ENCODE data around the gene FXR1.

FXR1 gene

GRCh38 chr3:180926526-180926925, 14.1 kb downstream of the FXR1 start:
- H3K27me3 ChIP-seq (ENCODE audit: insufficient read depth, low read depth, severe bottlenecking): no peaks in the 10 kb centered on the region
- DNase-seq: no peak
- no peak overlapping the region for H3K27ac ChIP-seq
- H3K36me3 ChIP-seq: peaks cover 22% of the 10 kb centered on the region
- H3K4me3 ChIP-seq (ENCODE audit: low read depth, low read length): no peak overlapping the region
- no peaks in the 10 kb centered on the region for H3K9me3 ChIP-seq (ENCODE audit: severe bottlenecking)
- no peak for TF ChIP-seq CTCF (IDR thresholded peaks at IDR 0.05; ENCODE audit: low read depth, low read length)

- H3K27ac ChIP-seq: no peak overlapping the region
- TF ChIP-seq CTCF (IDR thresholded peaks at IDR 0.05; ENCODE audit: low read depth, low read length): no peak
- no peaks in the 10 kb centered on the region for H3K9me3 ChIP-seq (ENCODE audit: severe bottlenecking)
- peaks cover 10% of the 10 kb centered on the region for H3K36me3 ChIP-seq
- no peak for DNase-seq
- H3K27me3 ChIP-seq (ENCODE audit: insufficient read depth, low read depth, severe bottlenecking): no peaks in the 10 kb centered on the region
- no peak overlapping the region for H3K4me3 ChIP-seq (ENCODE audit: low read depth, low read length)
Measured at GRCh38 chr3:180929376-180929775, 16.9 kb downstream of the FXR1 start.

GRCh38 chr3:180930526-180930925, 18.1 kb downstream of the FXR1 start:
- no peaks in the 10 kb centered on the region for H3K9me3 ChIP-seq (ENCODE audit: severe bottlenecking)
- no peak for DNase-seq
- no peak overlapping the region for H3K27ac ChIP-seq
- no peak for TF ChIP-seq CTCF (IDR thresholded peaks at IDR 0.05; ENCODE audit: low read depth, low read length)
- no peaks in the 10 kb centered on the region for H3K27me3 ChIP-seq (ENCODE audit: insufficient read depth, low read depth, severe bottlenecking)
- H3K4me3 ChIP-seq (ENCODE audit: low read depth, low read length): no peak overlapping the region
- H3K36me3 ChIP-seq: peaks cover 20% of the 10 kb centered on the region

- Histone ChIP-seq H3K27ac (no peak overlapping the region), H3K9me3 (ENCODE audit: severe bottlenecking) (no peaks in the 10 kb centered on the region), H3K27me3 (ENCODE audit: insufficient read depth, low read depth, severe bottlenecking) (no peaks in the 10 kb centered on the region), H3K4me3 (ENCODE audit: low read depth, low read length) (no peak overlapping the region), H3K36me3 (peaks cover 37% of the 10 kb centered on the region)
- DNase-seq: no peak
- TF ChIP-seq CTCF (IDR thresholded peaks at IDR 0.05; ENCODE audit: low read depth, low read length): no peak
Measured at GRCh38 chr3:180932819-180933218, 20.3 kb downstream of the FXR1 start.

- H3K27ac ChIP-seq: no peak overlapping the region
- H3K4me3 ChIP-seq (ENCODE audit: low read depth, low read length): no peak overlapping the region
- no peak for DNase-seq
- no peaks in the 10 kb centered on the region for H3K9me3 ChIP-seq (ENCODE audit: severe bottlenecking)
- H3K27me3 ChIP-seq (ENCODE audit: insufficient read depth, low read depth, severe bottlenecking): no peaks in the 10 kb centered on the region
- TF ChIP-seq CTCF (IDR thresholded peaks at IDR 0.05; ENCODE audit: low read depth, low read length): no peak
- peaks cover 37% of the 10 kb centered on the region for H3K36me3 ChIP-seq
Measured at GRCh38 chr3:180934638-180935037, 22.2 kb downstream of the FXR1 start.

- H3K4me3 ChIP-seq (ENCODE audit: low read depth, low read length): no peak overlapping the region
- H3K27ac ChIP-seq: no peak overlapping the region
- no peaks in the 10 kb centered on the region for H3K27me3 ChIP-seq (ENCODE audit: insufficient read depth, low read depth, severe bottlenecking)
- no peak for DNase-seq
- no peaks in the 10 kb centered on the region for H3K9me3 ChIP-seq (ENCODE audit: severe bottlenecking)
- no peak for TF ChIP-seq CTCF (IDR thresholded peaks at IDR 0.05; ENCODE audit: low read depth, low read length)
- peaks cover 51% of the 10 kb centered on the region for H3K36me3 ChIP-seq
Measured at GRCh38 chr3:180940826-180941225, 28.4 kb downstream of the FXR1 start.

Measured in WERI-Rb-1 (cell line).